ENCODE measurements around the gene LPXN.

LPXN gene

GRCh38 chr11:58575377-58576020, at the start of gene LPXN:
Gene LPXN, minus strand, starts transcription at chr11:58575856. Its CDS starts 84 bp downstream, at chr11:58575772.
- DNase-seq: peak in 6 of 14 donors; percentile 10 to 68 (median 38)

- no peak for DNase-seq
Measured at GRCh38 chr11:58625086-58625485, 49.4 kb upstream of the LPXN start.

- DNase-seq: peak in 1 of 14 donors; percentile 39
Measured at GRCh38 chr11:58622344-58622743, 46.7 kb upstream of the LPXN start, which contains the start of gene CNTF. Gene CNTF, plus strand, starts transcription at chr11:58622665. Its CDS starts 88 bp downstream, at chr11:58622753.

GRCh38 chr11:58621586-58622262, 46.1 kb upstream of the LPXN start:
- no peak for DNase-seq

GRCh38 chr11:58617976-58618557, 42.4 kb upstream of the LPXN start:
- no peak for DNase-seq

- DNase-seq: no peak
Measured at GRCh38 chr11:58616594-58616993, 40.9 kb upstream of the LPXN start.

- no peak for DNase-seq
Measured at GRCh38 chr11:58615559-58615958, 39.9 kb upstream of the LPXN start.

- DNase-seq: no peak
Measured at GRCh38 chr11:58613228-58613627, 37.6 kb upstream of the LPXN start.

GRCh38 chr11:58609723-58610122, 34.1 kb upstream of the LPXN start:
- DNase-seq: no peak

GRCh38 chr11:58608331-58608730, 32.7 kb upstream of the LPXN start:
- no peak for DNase-seq

GRCh38 chr11:58606930-58607714, 31.5 kb upstream of the LPXN start:
- DNase-seq: no peak

- no peak for DNase-seq
Measured at GRCh38 chr11:58600510-58600909, 24.9 kb upstream of the LPXN start.

- no peak for DNase-seq
Measured at GRCh38 chr11:58597486-58598144, 22.0 kb upstream of the LPXN start.

GRCh38 chr11:58596621-58597020, 21.0 kb upstream of the LPXN start:
- DNase-seq: no peak

GRCh38 chr11:58594826-58595225, 19.2 kb upstream of the LPXN start:
- no peak for DNase-seq

GRCh38 chr11:58592760-58593472, 17.3 kb upstream of the LPXN start:
- DNase-seq: no peak

- no peak for DNase-seq
Measured at GRCh38 chr11:58591659-58592058, 16.0 kb upstream of the LPXN start.

- DNase-seq: no peak
Measured at GRCh38 chr11:58586998-58587397, 11.3 kb upstream of the LPXN start.

GRCh38 chr11:58582437-58582836, 6.8 kb upstream of the LPXN start:
- no peak for DNase-seq

- DNase-seq: peak in 1 of 14 donors; percentile 24
Measured at GRCh38 chr11:58580311-58580710, 4.7 kb upstream of the LPXN start.

All from C1 segment of cervical spinal cord (tissue), 14 donors.